ENCODE measurements around the gene SENP3.
A peak's percentile ranks its signal among the peaks of the same experiment; 100 is the strongest.

Gene SENP3

DNA sequence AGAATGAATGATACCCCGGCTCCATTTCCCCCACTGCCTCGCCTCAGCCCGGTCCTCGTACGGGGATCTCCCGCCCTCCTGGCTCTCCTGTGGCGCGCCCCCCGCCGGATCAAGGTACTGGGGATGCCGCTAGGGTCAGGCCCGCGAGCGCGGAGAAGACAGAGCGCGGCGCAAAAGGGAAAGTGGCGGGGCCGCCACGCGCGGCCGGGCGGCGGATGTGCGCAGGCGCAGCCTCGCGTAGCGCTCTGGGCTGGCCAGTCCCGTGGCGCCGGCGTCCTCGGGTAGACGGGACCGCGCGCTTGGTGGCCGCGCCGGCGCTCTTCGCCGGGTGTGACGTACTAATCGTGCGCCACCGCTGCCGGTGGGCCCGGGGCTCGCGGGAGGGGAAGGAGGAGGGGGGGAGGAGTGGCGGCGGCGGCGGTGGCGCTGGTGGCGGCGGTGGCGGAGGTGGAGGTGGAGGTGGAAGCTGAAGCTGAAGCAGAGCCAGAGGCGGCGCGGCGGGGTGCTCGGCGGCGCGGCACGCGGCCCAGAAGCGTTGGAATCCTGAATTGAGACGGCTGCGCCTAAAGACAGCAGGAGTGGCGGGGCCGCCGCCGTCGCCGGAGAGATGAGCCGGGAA is at the start of gene SENP3:
Gene SENP3, plus strand, starts transcription at position 331 of the 619 bp plus-strand sequence. CDS start 1,158 bp downstream, outside the sequence.
- peak within 1 kb of the TSS; percentile 70 for H3K27ac ChIP-seq
- DNase-seq (ENCODE audit: low read depth, low spot score): no peak

DNA sequence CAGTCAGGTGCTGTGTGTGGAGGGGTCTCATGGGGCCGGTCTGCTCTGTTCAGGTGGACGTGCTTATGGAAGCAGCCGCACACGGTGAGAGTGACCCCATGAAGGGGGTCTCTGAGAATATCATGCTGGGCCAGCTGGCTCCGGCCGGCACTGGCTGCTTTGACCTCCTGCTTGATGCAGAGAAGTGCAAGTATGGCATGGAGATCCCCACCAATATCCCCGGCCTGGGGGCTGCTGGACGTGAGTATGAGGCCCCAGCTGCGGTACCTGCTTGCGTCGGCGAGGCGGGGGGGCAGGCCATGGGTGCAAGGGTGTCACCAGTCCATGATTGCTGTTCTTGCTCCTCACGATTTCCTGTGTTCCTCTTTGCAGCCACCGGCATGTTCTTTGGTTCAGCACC is 49.6 kb upstream of the SENP3 start:
- no peak for DNase-seq (ENCODE audit: low read depth, low spot score)
- H3K27ac ChIP-seq: no peak overlapping the region

DNA sequence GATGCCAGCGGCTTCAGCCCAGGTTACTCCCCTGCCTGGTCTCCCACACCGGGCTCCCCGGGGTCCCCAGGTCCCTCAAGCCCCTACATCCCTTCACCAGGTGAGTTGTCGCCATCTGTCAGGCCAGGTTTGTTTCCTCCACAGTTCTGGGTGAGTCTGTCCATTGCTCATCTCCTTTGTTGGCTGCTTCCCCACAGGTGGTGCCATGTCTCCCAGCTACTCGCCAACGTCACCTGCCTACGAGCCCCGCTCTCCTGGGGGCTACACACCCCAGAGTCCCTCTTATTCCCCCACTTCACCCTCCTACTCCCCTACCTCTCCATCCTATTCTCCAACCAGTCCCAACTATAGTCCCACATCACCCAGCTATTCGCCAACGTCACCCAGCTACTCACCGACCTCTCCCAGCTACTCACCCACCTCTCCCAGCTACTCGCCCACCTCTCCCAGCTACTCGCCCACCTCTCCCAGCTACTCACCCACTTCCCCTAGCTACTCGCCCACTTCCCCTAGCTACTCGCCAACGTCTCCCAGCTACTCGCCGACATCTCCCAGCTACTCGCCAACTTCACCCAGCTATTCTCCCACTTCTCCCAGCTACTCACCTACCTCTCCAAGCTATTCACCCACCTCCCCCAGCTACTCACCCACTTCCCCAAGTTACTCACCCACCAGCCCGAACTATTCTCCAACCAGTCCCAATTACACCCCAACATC is 48.7 kb upstream of the SENP3 start:
- no peak for DNase-seq (ENCODE audit: low read depth, low spot score)
- H3K27ac ChIP-seq: no peak overlapping the region

DNA sequence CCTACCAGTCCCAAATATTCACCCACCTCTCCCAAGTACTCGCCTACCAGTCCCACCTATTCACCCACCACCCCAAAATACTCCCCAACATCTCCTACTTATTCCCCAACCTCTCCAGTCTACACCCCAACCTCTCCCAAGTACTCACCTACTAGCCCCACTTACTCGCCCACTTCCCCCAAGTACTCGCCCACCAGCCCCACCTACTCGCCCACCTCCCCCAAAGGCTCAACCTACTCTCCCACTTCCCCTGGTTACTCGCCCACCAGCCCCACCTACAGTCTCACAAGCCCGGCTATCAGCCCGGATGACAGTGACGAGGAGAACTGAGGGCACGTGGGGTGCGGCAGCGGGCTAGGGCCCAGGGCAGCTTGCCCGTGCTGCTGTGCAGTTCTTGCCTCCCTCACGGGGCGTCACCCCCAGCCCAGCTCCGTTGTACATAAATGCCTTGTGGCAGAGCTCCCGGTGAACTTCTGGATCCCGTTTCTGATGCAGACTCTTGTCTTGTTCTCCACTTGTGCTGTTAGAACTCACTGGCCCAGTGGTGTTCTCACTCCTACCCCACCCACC is 47.8 kb upstream of the SENP3 start:
- DNase-seq (ENCODE audit: low read depth, low spot score): no peak
- H3K27ac ChIP-seq: no peak overlapping the region

DNA sequence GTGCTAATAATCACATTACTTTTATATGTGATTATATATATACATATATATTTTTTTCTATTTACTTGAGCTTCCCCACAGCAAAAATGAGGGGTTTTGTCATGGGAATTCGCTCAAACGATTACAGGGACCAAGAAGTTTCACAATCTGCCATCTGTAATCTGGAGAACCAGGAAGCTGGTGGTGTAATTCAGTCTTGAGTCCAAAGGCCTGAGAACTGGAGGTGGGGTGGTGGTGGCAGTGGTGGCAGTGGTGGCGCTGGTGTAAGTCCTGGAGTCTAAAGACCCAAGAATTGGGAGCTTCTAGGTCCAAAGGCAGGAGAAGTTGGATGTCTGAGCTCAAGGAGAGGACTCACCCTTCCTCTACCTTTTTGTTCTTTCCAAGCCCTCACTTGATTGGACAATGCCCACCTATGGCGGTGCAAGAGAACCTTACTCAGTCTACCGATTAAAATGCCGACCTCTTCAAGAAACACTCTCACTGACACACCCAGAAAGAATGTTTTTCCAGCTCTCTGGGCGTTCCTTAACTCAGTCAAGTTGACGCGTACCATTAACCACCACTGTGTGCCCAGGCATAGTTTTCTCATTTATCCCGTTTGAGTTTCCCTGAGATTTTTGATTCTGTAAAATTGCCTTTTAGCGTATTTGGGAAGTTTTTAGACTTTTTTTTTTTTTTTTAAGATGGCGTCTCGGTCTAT is 45.7 kb upstream of the SENP3 start:
- no peak for DNase-seq (ENCODE audit: low read depth, low spot score)
- H3K27ac ChIP-seq: no peak overlapping the region

DNA sequence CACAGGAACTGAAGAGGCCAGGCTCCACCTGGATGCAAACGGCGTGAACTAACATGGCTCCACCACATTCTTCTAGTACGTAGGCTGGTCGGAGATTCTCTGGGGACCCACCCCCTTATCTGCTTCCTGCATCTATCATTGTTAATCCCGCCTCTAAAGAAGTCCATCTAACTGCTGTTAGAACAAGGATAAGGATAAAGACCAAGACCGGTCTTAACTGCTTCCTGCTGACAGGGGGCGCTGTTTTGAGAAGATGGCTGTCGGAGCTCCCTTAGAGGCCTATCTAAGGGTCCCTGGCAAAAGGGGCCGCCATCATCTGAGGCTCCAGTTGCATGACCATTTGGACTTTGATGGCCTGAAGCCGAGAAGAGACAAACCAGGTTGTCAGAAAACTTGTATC is 38.7 kb upstream of the SENP3 start:
- no peak overlapping the region for H3K27ac ChIP-seq
- DNase-seq (ENCODE audit: low read depth, low spot score): no peak

DNA sequence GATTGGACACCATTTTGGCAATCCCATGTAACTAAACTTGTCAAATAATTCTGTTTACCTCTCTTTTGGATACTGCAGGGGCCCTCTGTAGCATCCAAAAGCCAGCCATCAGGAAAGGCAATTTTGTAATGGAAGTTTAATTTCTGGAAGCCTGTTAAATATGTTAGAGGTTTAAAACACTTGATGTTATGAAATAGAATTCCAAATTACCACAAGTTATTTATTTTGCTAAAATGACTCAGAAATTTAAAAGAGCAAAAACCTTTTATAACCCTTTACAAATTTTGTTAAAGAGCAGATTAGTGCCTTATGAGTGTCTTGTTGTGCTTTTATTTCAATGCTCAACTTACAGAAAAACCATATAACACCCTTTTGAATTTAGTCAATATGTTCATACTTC is 32.9 kb upstream of the SENP3 start:
- H3K27ac ChIP-seq: no peak overlapping the region
- no peak for DNase-seq (ENCODE audit: low read depth, low spot score)

DNA sequence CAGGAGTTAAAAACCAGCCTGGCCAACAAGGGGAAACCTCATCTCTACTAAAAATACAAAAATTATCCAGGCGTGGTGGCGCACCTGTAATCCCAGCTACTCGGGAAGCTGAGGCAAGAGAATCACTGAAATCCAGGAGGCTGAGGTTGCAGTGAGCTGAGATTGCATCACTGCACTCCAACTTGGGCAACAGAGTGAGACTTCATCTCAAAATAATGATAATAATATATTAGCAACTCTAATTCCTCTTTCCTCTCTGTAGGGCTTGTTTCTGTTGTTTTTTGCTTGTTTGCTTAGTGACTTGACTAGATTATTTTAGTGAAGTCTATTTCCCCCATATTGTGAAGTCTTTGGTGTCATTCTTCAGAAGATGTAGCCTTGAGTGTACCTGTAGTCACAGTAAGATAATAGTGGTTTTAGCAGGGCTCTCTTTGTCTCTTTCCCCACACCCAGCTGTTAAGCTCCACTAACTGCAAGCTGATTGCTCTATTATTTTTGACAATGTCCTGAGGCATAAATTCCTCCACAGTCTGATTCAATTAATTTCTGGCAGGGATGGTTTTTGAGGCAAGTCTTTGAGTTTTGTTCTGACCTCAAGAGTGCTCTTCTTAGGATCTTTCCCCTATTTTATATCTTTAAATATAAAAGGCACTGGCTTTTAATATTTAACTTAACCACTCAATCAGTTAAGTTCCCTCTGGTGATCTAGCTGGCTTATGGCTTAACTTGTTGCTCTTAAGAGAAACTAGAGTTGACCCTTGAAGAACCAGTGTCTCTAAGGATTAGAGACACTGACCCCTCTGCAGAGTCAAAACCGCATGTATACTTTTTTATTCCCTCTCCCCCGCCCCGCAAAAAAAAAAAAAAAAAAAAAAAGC is 31.5 kb upstream of the SENP3 start:
- no peak overlapping the region for H3K27ac ChIP-seq
- no peak for DNase-seq (ENCODE audit: low read depth, low spot score)

DNA sequence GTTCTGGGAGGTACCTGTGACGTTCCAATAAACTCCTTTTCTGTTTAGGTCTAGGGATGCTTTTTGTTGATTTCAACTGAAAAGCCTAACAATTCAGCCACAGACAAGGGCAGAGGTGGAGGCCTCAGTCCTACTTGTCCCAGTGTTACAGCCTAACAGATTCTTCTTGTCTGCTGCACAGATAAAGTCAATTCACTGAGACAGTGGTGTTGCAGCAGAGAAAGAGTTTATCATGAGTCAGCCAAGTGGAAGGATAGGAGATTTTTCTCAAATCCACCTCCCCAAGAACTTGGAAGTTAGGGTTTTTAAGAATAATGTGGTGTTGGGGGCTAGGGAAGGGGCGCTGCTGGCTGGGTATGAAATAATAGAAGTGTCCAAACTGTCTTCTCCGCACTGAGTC is 23.7 kb upstream of the SENP3 start:
- DNase-seq (ENCODE audit: low read depth, low spot score): no peak

DNA sequence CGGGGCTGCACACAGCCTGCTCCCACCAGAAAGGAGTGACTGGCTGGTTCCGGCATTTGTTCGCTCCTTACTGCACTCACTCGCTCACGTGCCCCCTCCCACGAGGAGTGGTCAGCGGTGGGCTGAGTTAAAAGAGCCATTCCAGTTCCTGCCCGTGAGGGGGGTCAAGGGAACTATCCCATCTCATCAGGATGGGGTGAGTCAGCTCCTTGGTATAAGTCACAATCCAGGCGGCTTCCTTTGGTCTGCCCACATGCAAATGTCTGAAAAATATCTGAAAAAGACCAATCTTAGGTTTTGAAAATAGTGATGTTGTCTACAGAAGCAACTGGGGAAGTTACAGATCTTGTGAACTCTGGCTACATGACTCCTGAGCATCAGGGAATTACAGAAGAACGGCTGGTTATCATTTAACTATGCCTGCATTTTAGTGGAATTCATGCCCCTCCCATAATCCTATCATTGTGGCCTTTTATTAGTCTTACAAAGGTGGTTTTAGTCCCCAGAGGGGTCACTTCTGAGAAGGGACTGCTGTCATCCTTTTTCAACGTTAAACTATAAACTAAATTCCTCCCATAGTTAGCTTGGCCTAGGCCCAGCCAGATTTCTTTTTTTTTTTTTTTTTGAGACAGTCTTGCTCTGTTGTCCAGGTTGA is 22.7 kb upstream of the SENP3 start:
- DNase-seq (ENCODE audit: low read depth, low spot score): no peak
- H3K27ac ChIP-seq: no peak overlapping the region

More for the DNA sequence above, 23.7 kb upstream of the SENP3 start:
- H3K27ac ChIP-seq: no peak overlapping the region

DNA sequence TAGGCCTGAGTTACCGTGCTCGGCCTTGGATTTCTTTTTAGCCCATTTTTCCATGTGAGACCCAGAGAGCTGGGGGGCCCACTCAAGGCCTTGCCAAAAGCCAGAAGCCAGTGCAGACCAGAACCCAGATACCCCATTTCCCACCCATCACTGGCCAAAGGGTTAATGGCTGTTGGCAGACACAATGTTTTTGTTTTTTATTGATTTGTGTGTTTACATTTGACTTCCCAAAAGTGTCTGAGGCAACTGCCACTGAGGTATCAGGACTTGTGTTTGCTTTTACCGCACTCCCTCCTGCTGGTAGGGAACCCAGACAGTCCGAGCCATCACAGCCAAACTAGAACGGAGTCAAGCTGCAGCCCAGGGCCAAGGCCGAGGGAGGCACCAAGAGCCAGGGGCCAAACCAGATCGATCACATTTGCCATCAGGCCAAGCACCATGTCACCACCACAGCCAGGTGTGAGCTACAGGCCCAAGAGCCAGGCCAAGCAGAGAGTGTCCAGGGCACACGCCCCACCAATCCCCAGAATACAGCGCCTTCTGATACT is 20.6 kb upstream of the SENP3 start:
- DNase-seq (ENCODE audit: low read depth, low spot score): no peak
- H3K27ac ChIP-seq: no peak overlapping the region

DNA sequence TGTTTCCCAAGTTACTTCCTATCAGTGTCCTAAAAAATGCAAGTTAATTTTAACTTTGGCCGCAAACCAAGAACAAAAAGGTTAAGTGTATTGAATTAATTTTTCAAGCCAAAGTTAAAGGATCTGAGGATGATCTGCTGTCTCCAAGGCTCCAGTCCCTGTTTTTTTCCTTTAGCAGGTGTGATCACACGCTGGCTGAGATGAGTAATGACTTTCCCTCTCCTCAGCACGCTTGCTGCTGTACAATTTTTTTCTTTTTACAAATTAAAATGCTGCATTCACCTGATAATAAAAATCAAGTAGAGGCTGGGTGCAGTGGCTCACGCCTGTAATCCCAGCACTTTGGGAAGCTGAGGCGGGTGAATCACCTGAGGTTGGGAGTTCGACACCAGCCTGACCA is 16.8 kb upstream of the SENP3 start:
- H3K27ac ChIP-seq: no peak overlapping the region
- no peak for DNase-seq (ENCODE audit: low read depth, low spot score)

DNA sequence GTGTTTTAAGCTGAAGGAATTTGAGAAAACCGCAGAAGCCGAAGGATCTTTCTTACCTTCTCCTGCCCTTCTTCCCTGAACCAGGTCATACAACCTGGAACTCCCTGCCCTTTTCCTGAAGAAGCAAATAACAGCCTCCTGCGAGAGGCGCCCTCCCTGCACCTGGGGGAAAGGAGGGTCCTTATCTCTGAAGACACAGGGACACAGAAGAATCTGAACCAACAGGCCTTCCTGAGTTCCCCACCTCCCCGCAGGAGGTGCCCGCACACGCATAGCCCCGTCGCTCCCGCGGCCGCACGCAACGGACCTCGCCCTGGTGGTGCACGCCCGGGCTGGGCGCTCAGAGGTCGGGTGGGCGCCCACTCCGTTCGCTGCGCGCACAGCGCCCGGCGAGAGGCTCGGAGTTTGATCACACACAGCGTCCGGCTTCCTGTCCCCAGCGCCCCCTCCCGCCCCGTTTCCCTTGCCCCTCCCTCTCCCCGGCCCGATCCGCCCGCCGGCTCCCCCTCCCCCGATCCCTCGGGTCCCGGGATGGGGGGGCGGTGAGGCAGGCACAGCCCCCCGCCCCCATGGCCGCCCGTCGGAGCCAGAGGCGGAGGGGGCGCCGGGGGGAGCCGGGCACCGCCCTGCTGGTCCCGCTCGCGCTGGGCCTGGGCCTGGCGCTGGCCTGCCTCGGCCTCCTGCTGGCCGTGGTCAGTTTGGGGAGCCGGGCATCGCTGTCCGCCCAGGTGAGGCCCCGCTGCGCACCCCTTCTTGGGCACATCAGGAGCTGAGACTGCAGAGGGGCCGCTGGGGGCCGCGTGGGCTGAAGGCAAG is 12.9 kb upstream of the SENP3 start, which contains the start of gene TNFSF12:
Gene TNFSF12, plus strand, starts transcription at position 474 of the 816 bp plus-strand sequence. Its CDS starts 96 bp downstream, at position 570.
- H3K27ac ChIP-seq: no peak within 1 kb of the TSS

DNA sequence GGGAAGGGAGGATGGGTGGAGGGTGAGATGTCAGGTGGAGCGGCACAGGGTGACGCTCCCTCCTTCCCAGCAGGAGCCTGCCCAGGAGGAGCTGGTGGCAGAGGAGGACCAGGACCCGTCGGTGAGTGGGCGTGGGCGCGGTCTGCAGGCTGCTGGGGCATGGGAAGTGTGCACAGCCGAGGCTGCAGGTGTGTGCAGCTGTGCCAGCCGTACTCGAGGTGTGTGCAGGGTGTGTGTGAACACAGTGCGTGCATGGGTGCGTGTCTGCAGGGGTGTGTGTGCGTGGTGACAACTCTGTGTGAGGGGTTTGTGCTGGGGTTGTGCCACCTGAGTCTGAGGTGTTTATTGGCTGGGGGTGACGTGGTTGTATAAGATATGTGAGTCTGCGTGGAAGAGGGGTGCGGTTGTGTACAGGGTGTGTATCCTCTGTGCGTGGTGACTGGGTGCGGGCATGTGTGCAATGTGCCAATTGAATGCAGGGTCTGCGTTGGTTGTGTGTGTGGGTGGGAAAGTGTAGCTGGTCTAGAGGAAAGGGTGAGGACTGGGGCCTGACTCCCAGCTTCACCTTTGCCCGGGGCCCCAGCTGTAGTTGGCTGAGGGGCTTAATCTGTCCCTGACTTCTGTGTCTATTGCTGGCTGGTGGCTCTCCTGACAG is 12.2 kb upstream of the SENP3 start:
- DNase-seq (ENCODE audit: low read depth, low spot score): no peak
- H3K27ac ChIP-seq: no peak overlapping the region

More for the DNA sequence above, 12.9 kb upstream of the SENP3 start, which contains the start of gene TNFSF12:
- DNase-seq (ENCODE audit: low read depth, low spot score): no peak

DNA sequence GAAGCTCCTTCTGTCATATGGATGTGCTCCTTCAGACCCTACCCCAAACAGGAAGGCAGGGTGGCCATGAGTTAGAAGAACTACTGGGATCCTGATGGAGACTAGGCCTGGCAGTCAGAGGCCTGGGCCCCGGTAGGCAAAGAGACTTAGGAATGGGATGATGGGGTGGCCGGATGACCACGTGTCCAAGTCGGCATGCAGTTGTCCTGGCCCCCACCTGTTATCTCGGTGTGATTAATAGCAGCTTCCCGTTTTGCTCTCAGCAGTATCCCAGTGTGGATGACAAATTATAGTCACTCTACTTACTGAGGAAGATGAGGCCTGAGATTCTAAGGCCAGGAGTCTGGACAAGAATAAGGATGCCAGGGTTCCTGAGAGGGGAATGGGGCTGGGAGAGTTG is 11.4 kb upstream of the SENP3 start:
- no peak overlapping the region for H3K27ac ChIP-seq
- DNase-seq (ENCODE audit: low read depth, low spot score): no peak

DNA sequence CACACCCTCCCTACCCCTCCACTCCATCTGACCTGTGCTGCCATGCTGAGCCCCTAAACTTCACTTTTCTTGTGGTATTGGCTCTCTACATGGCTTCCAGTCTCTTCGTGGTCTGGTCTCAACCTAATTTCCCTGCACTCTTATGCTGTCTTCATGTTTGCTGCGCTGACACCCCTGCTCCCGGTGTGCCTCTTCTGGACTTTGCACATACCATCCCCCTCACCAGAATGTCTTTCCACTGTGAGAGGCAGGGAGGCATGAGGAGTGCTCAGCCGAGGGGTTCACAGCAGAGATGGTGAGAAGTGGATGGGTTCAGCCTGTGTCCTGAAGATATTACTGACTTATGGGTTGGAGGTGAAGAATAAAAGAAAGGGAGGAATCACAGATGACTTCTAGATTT is 10.3 kb upstream of the SENP3 start:
- DNase-seq (ENCODE audit: low read depth, low spot score): no peak
- H3K27ac ChIP-seq: no peak overlapping the region

DNA sequence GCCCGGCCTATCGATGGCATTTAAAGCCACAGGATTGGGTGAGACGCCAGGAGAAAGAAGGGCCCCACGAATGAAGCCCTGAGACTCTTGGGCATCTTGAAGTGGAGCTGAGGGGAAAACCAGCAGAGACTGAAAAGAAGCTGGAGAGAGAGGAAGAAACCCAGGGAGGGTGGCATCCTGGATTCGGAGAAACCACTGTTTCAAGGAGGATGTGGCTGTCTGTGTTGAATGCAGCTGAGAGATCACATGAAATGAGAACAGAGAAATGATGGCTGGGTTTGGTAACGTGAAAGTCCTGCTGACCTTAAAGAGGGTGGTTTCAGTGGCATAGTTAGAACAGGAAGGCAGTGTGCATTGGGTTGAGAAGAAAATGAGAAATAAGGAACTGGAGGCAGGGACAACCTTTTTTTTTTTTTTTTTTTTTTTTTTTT is 9.1 kb upstream of the SENP3 start:
- H3K27ac ChIP-seq: no peak overlapping the region

DNA sequence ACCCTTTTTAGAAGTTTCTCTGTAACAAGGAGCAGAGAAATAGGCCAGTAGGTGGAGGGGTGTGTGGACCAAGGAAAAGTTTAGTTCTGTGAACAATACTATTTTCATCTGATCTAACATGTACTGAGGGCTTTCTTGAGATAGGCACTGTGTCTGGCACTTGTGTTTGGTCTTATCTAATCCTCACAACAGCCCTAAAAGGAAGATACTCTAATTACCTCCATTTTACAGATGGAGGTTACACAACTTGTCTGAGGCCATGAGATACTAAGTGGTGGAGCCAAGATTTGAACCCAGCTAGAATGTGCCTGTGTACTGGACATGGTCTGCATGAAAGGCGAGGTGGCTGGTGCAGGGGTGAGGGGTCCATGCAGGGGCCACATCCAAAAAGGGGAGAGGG is 8.4 kb upstream of the SENP3 start:
- no peak overlapping the region for H3K27ac ChIP-seq

More for the DNA sequence above, 9.1 kb upstream of the SENP3 start:
- no peak for DNase-seq (ENCODE audit: low read depth, low spot score)

More for the DNA sequence above, 8.4 kb upstream of the SENP3 start:
- no peak for DNase-seq (ENCODE audit: low read depth, low spot score)
